ENCODE results near the gene SLC6A3. TPM values are rescaled to one million over a fixed set of nuclear protein-coding genes. Genes with fewer than 3 reads are reported as not detected.

Gene SLC6A3
- total and polyA plus RNA-seq, 9 of the 15 experiments (the other 6 are each of a cell fraction or from before 2014, with no cell fraction given): not detected

DNA sequence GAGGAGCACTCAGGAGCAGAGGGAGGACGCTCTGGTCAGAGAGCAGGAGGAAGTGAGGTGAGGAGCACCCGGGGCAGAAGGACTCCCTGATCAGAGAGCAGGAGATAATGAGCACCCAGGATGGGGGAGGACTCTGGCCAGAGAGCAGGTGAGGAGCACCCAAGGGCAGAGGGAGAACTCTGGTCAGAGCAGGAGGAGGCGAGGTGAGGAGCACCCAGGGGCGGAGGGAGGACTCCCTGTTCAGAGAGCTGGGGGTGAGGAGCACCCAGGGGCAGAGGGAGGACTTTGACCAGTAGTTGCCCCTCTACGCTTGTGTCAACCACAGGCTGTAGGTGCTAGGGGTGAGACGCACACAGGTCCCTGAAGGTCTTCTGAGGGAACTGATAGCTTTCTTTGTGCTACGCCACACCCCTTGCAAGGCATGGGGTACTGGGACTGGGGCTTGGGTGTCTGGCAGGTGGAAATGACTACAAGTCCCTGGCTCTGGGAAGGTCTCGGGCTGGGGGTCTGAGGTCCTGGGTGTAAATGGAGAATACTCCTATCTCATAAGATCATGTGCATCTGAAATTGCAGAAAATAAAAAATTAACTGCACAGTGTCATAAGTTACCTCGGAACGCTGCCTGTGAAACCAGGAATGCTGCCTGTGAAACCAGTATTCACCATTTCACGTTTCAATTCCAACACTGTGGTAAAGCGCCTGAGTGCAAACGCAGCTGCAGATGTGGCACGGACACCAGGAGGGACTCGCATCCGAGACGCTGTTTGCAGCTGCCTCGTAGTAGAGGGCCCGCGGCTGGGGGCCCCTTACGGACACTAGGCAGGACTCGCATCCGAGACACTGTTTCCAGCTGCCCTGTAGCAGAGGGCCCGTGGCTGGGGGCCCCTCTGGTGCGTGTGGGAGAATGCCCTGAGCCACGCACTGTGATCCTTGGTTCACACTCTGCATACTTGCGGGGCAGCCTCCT is 27.0 kb upstream of the SLC6A3 start:
- no TSS peak for BruUV-seq (replicated peaks)
- no peak for ATAC-seq
- H3K79me2 ChIP-seq (ENCODE audit: control insufficient read depth, insufficient read depth, low read length): no peaks in the 10 kb centered on the region
- intact Hi-C loops (cut with micrococcal nuclease) (no loop called here), in situ Hi-C loops (cut with MboI) (no loop called here)
- H3K36me3 ChIP-seq (ENCODE audit: control insufficient read depth, insufficient read depth, low read length): peaks cover 2% of the 10 kb centered on the region; the same call in 1 of the 3 replicates
- ChIA-PET POLR2A (interaction anchor here (0.7 kb wide), 1 partner anchor 91 kb away, joined by 3 read pairs; no protein-coding TSS in a partner anchor), CTCF (ENCODE audit: low intra/inter-chr PET ratio) (no interaction called here)
- no peak for DNase-seq (ENCODE audit: extremely low read depth in 1 of 4, low spot score in 3 of 4)
- H3K4me2 ChIP-seq (ENCODE audit: insufficient read depth, low read length): no peak overlapping the region
- no peak overlapping the region for H3K9ac ChIP-seq (ENCODE audit: insufficient read depth in 1 of 2, low read depth in 2 of 2, low read length in 2 of 2)
- no peak for FAIRE-seq
- no peak overlapping the region for H3K4me3 ChIP-seq
- no peaks in the 10 kb centered on the region for H3K9me3 ChIP-seq (replicated peaks; ENCODE audit: control insufficient read depth, insufficient read depth, low read depth, low read length)
- H3K27me3 ChIP-seq (ENCODE audit: control insufficient read depth in 2 of 2, insufficient read depth in 2 of 2, low read length in 2 of 2): no peaks in the 10 kb centered on the region
- H2AFZ ChIP-seq (ENCODE audit: low read depth, low read length): no peak overlapping the region
- 60% methylated on average over 27 of the region's 27 CpGs for WGBS (ENCODE audit: insufficient coverage, low coverage, missing lambda C conversion rate)
- peaks cover 5% of the 10 kb centered on the region; the same call in 1 of the 2 replicates for H4K20me1 ChIP-seq (replicated peaks; ENCODE audit: control insufficient read depth, insufficient read depth, low read length)
- peaks cover 0 to 21% of the 10 kb centered on the region in 2 experiments; a peak in 1 of 5 replicates for H3K4me1 ChIP-seq (replicated peaks in 1 of 2; ENCODE audit: control insufficient read depth in 2 of 2, insufficient read depth in 2 of 2, low read length in 2 of 2)
- TF ChIP-seq ZNF655 (CRISPR knock-in tag; IDR thresholded peaks at IDR 0.05) (no peak), ZBTB9 (CRISPR knock-in tag; IDR thresholded peaks at IDR 0.05) (no peak), ZNF263 (CRISPR knock-in tag; IDR thresholded peaks at IDR 0.05; ENCODE audit: borderline replicate concordance) (peak; percentile 96), ARHGAP35 (IDR thresholded peaks at IDR 0.05; ENCODE audit: partially characterized antibody) (no peak)
- no peak overlapping the region for H3K27ac ChIP-seq (ENCODE audit: extremely low read depth, low read depth, low read length)
- no peaks in the 10 kb centered on the region for H3K9me1 ChIP-seq (ENCODE audit: control insufficient read depth, insufficient read depth, low read length)
